Measurements from ENCODE around the gene OPALIN. TPM values are rescaled to one million over a fixed set of nuclear protein-coding genes. Genes with fewer than 3 reads are reported as not detected.

OPALIN gene
- total and polyA plus RNA-seq, 9 of the 15 experiments (the other 6 are each of a cell fraction or from before 2014, with no cell fraction given): not detected

GRCh38 chr10:96339956-96340904 lies 18.6 kb downstream of the OPALIN start:
- no peaks in the 10 kb centered on the region for H3K36me3 ChIP-seq (ENCODE audit: control insufficient read depth, insufficient read depth, low read length)
- no peak overlapping the region for H3K9ac ChIP-seq (ENCODE audit: insufficient read depth in 1 of 2, low read depth in 2 of 2, low read length in 2 of 2)
- H3K9me1 ChIP-seq (ENCODE audit: control insufficient read depth, insufficient read depth, low read length): no peaks in the 10 kb centered on the region
- H3K9me3 ChIP-seq (replicated peaks; ENCODE audit: control insufficient read depth, insufficient read depth, low read depth, low read length): no peaks in the 10 kb centered on the region
- no peaks in the 10 kb centered on the region for H3K79me2 ChIP-seq (ENCODE audit: control insufficient read depth, insufficient read depth, low read length)
- FAIRE-seq (peak; percentile 66), ATAC-seq (peak; percentile 89), DNase-seq (ENCODE audit: extremely low read depth in 1 of 4, low spot score in 3 of 4) (peak; percentile 44 to 68 (median 49))
- ChIA-PET POLR2A (no interaction called here), CTCF (ENCODE audit: low intra/inter-chr PET ratio) (interaction anchor here (0.6 to 2.4 kb wide), 3 partner anchors 8 to 323 kb away, joined by 3 to 11 read pairs (median 3); no protein-coding TSS in a partner anchor)
- BruUV-seq (replicated peaks): no TSS peak
- no peak overlapping the region for H2AFZ ChIP-seq (ENCODE audit: low read depth, low read length)
- no peaks in the 10 kb centered on the region; a peak in 1 of 5 replicates for H3K27me3 ChIP-seq (ENCODE audit: control insufficient read depth in 2 of 2, insufficient read depth in 2 of 2, low read length in 2 of 2)
- WGBS (ENCODE audit: insufficient coverage, low coverage, missing lambda C conversion rate): 4% methylated on average over 5 of the region's 7 CpGs
- H3K4me3 ChIP-seq: no peak overlapping the region
- H3K4me2 ChIP-seq (ENCODE audit: insufficient read depth, low read length): no peak overlapping the region
- intact Hi-C loops (cut with micrococcal nuclease): loop anchor here (2.0 kb wide), 1 partner anchor 323 kb away; no protein-coding TSS in a partner anchor
- no peaks in the 10 kb centered on the region for H4K20me1 ChIP-seq (replicated peaks; ENCODE audit: control insufficient read depth, insufficient read depth, low read length)
- no peaks in the 10 kb centered on the region for H3K4me1 ChIP-seq (replicated peaks in 1 of 2; ENCODE audit: control insufficient read depth in 2 of 2, insufficient read depth in 2 of 2, low read length in 2 of 2)
- in situ Hi-C loops (cut with MboI): loop anchor here (10.0 kb wide), 1 partner anchor 1665 kb away; no protein-coding TSS in a partner anchor
- H3K27ac ChIP-seq (ENCODE audit: extremely low read depth, low read depth, low read length): no peak overlapping the region
- TF ChIP-seq SIN3B (IDR thresholded peaks at IDR 0.05; ENCODE audit: low read depth): no peak
- TF ChIP-seq CTCFL (IDR thresholded peaks at IDR 0.05; ENCODE audit: borderline replicate concordance, insufficient read depth, low read depth, low read length, poor library complexity, severe bottlenecking): peak; percentile 13
- TF ChIP-seq ZNF384 (IDR thresholded peaks at IDR 0.05; ENCODE audit: low read depth, low read length): peak; percentile 65
- TF ChIP-seq ZNF121 (CRISPR knock-in tag; conservative IDR thresholded peaks at IDR 0.05): no peak
- no peak for TF ChIP-seq MEIS2 (IDR thresholded peaks at IDR 0.05; ENCODE audit: partially characterized antibody)
- no peak for TF ChIP-seq PML (IDR thresholded peaks at IDR 0.05; ENCODE audit: low read length)
- peak; percentile 72 to 78 (median 75) for TF ChIP-seq CTCF (IDR thresholded peaks at IDR 0.05 in 2 of 3, conservative IDR thresholded peaks at IDR 0.05 in 1 of 3; ENCODE audit: insufficient read depth in 2 of 3, low read depth in 1 of 3, low read length in 3 of 3)
- no peak for TF ChIP-seq TCF3 (CRISPR knock-in tag; IDR thresholded peaks at IDR 0.05)
- TF ChIP-seq MCM7 (IDR thresholded peaks at IDR 0.05): no peak
- TF ChIP-seq HMBOX1 (IDR thresholded peaks at IDR 0.05): peak; percentile 93
- no peak for TF ChIP-seq CC2D1A (IDR thresholded peaks at IDR 0.05)

All from K562 (cell line).